GM19395 (cell line): ENCODE results near the gene TLE5.
A peak's percentile ranks its signal among the peaks of the same experiment; 100 is the strongest.
"Not testable (repeated sequence)": the region's sequence is repeated elsewhere in the genome, so short reads cannot be mapped to it uniquely, and the experiment has no call there.

ENCODE experiments used
- ATAC-seq: cut with Tn5 transposase; IDR thresholded peaks from one replicate; pipeline ENCODE4 v1.9.1; 2021; ENCODE audit warnings: mild to moderate bottlenecking, moderate library complexity; ENCODE audit not compliant: unreplicated experiment

TLE5 gene

DNA sequence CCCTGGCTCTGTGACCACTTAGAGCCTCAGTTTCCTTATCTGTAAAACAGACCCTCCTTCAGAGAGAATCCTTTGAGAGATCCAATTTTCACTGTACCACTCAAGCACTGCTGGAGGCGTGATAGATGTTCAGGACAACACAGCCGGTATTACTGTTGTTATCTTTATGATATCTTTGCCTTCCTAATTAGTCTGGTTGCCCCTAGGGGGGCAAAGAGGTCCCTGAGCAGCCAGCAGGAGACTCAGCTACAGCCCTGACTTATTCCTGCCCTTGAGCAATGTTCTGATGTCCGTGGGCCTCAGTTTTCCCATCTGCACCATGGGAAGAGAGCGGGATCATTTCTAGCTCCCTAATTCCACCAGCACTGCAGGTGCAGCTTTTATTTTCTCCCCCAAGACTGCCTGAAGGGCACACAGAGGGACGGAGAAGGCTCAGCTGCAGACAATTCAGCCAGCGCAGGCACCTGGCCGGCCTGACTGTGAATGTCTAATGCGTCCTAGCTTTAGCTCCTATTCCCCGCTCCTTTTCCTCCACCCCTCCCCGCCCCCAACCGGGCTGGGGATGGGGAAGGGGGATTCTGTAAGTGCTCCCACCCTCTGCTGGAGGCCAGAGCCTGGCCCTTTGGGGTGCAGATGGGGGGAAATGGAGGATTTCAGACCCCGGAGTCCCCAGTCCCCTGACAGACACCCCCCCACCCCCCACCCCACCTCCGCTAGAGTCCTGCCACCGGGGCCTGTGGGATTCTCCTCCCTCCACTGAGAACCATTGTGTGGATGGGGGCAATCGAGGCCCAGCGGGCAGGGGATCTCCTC lies 16.2 kb downstream of the TLE5 start:
- ATAC-seq, result no peak

DNA sequence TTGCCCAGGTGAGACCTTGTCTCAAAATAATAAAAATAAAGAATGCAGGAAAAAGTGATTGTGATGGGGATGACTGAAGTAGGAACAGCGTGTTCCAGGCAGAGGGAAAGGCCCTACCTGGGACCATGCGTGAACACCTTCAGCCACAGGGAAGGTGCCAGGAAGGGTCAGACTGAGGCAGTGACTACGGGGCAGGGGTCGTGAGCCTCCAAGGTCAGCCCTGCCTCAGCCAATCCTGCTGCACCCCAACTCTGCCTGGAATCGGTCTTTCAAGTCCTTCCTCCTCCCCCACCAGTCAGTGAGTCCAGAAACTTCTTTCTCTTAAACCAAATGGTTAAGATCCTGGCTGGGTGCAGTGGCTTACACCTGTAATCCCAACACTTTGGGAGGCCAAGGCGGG lies 17.1 kb downstream of the TLE5 start:
- ATAC-seq, result no peak

- ATAC-seq, result no peak
These were observed 19.6 kb downstream of the TLE5 start for GRCh38 chr19:3042621-3043267.

- ATAC-seq, result no peak
These were observed 20.3 kb downstream of the TLE5 start for GRCh38 chr19:3041761-3042620.

DNA sequence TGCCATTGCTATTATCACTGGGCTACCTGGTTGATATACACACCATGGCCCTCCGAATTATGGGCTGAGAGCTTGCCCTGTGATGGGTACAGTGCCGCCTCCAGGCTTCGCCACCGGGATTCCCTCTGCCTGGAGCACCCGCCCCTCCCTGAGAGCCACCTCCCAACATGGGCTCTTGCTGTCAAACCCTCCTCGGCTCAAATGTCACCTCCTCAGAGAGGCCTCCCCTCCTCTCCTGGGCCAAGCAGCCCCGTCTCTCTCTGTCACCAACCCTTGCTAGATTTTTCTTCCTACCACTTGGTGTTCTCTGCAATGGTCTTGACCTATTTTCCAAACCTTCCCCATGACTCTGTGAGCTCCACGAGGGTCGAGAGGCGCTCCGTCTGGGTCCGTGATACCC lies 21.0 kb downstream of the TLE5 start:
- ATAC-seq, result no peak

GRCh38 chr19:3039641-3040077 lies 22.6 kb downstream of the TLE5 start:
- ATAC-seq, result no peak

GRCh38 chr19:3039125-3039524 lies 23.2 kb downstream of the TLE5 start:
- no peak for ATAC-seq

DNA sequence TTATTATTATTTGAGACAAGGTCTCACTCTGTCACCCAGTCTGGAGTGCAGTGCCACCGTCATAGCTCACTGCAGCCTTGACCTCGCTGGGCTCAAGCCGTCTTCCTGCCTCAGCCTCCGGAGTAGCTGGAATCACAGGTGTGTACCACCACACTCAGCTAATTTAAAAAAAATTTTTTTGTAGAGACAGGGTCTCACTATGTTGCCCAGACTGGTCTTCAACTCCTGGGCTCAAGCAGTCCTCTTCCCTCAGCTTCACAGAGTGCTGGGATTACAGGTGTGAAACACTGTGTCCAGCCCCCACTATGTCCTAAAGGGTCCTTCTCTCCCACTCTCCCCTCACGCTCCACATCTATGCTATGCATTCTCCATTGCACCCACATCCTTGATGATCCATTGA lies 24.1 kb downstream of the TLE5 start:
- no peak for ATAC-seq

DNA sequence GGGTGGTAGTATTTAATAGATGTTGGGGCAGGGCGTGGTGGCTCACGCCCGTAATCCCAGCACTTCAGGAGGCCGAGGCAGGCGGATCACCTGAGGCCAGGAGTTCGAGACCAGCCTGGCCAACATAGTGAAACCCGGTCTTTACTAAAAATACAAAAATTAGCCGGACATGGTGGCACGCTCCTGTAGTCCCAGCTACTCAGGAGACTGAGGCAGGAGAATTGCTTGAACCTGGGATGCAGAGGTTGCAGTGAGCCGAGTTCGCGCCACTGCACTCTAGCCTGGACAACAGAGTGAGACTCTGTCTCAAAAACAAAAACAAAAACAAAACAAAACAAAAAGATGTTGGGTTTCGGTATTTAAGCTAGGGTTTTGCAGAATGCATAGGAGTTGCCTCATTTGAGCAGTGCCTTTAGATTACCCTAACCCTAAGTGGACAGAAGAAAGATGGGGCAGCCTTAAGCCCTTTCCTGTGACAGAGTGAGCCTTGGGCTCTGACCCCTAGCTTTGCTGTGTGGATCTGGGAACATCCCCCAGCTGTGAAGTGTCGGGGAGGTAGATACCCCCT lies 25.2 kb downstream of the TLE5 start:
- ATAC-seq, result not testable (repeated sequence)

DNA sequence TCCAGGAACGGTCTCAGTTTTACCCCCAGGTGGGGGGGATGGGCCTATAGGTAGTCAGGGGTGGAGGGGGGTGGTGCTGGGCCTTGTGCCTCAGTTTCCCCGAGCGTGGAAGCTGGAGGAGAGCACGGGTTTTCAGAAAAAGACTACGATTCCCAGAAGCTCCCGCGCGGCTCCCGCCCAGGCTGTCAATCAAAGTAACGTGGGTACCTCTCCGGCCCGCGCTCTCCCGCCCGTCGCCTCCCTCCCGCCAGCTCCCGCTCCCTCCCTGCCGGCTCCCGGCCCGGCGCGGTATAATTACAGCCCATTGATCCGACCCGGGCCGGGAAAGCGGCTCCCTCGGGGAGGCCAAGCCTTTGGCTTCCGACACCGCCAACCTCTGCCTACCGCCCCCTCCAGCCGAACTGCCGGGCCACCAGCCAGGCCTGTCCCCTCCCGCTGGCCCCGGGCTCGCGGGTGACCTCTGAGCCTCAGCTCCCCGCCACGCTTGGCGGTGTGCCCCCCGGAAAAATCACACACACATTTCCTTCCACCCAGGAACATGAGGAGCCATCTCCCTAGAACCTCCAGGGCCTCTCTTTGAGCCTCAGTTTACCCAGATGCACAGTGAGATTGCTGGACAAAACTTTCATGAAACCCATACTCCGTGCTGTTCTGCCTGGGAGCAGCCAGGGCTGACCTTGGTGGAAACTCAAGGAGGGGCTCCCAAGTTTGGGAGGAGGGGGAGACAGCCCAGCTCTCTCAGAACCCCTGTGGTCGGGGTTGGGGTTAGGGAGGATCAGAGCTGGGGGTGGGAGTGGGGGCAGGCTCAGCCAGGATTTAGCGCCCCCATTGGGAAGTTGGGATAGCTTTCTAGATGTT lies 25.9 kb downstream of the TLE5 start:
- ATAC-seq, result peak; percentile 52

- ATAC-seq, result peak; percentile 65
These were observed 26.7 kb downstream of the TLE5 start for GRCh38 chr19:3035542-3036118.

DNA sequence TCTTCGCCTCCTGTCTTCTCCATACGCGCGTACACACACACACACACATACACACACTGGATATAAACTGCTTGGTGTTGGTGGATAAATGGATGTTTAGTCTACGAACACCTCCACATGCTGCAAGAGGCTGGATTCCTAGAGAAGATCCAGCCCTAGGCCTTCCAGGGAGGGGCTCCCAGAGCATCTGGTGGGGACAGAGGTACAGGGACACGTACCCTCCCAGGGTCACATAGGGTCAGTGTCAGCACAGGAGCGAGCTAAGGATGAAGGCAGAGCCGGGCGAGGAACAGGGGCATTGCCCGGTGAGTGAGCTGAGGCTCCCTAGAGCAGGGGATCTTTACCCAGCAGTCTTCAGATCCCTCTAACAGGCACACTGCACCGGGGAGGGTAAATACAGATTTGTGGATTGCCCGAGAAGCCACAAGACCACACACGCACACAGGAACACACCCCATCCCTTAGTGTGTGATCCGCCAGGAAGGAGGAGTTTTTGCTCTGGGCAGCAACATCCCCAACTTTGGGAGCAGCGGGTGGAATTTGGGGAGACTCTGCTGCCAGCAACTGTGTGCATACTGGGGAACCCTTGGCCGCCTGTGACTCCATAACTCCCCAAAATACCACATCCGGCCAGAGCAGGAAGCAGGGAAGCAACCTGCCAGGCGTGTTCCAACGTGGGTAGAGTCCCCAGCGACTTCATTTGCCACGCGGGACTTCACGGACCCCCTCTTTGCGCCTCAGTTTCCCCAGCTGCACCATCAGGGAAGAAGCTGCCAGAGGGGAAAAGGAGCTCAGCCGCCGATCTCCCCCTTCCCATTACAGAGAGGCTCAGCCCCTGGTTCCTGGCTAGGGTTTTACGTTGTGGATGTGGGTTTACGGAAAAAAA lies 27.4 kb downstream of the TLE5 start:
- ATAC-seq, result no peak

- no peak for ATAC-seq
These were observed 28.0 kb downstream of the TLE5 start for GRCh38 chr19:3034406-3034655.

- ATAC-seq, result no peak
These were observed 28.5 kb downstream of the TLE5 start for GRCh38 chr19:3033595-3034405.

GRCh38 chr19:3031607-3031867 lies 30.8 kb downstream of the TLE5 start:
- ATAC-seq, result no peak

GRCh38 chr19:3029065-3029923 lies 33.0 kb downstream of the TLE5 start, which contains the start of gene TLE2:
TLE2 (minus strand) TSS chr19:3029280; CDS start chr19:3028904, 376 bp downstream.
- ATAC-seq, result no peak

GRCh38 chr19:3028305-3029064 lies 33.8 kb downstream of the TLE5 start:
- ATAC-seq, result no peak
